Measurements from ENCODE around the gene MZB1. TPM values are rescaled to one million over a fixed set of nuclear protein-coding genes. Genes with fewer than 3 reads are reported as not detected.
A peak's percentile ranks its signal among the peaks of the same experiment; 100 is the strongest.

Gene MZB1
- total and polyA plus RNA-seq, 2 of the 13 experiments (the other 11 are each of a cell fraction or from before 2014, with no cell fraction given), result 0.31 to 0.40 TPM

- TF ChIP-seq ZBTB44 (CRISPR knock-in tag; IDR thresholded peaks at IDR 0.05) (no peak; the same call in 1 of the 2 replicates), POGK (CRISPR knock-in tag; conservative IDR thresholded peaks at IDR 0.05) (0 out of 2 replicates have a peak, but pooled peaks have one; percentile 78), FOSL2 (CRISPR knock-in tag; IDR thresholded peaks at IDR 0.05) (no peak; the same call in 1 of the 2 replicates), SNAPC5 (CRISPR knock-in tag; IDR thresholded peaks at IDR 0.05; ENCODE audit: borderline replicate concordance) (no peak), U2AF1 (optimal IDR thresholded peaks at IDR 0.05; ENCODE audit: low read depth, low read length) (peak; percentile 85), ZNF747 (CRISPR knock-in tag; IDR thresholded peaks at IDR 0.05; ENCODE audit: borderline replicate concordance) (peak; percentile 82; the same call in 1 of the 2 replicates), GZF1 (CRISPR knock-in tag; IDR thresholded peaks at IDR 0.05) (no peak), EED (CRISPR knock-in tag; IDR thresholded peaks at IDR 0.05) (no peak), TFAP4 (IDR thresholded peaks at IDR 0.05; ENCODE audit: borderline replicate concordance, low read depth) (no peak), MED8 (CRISPR knock-in tag; IDR thresholded peaks at IDR 0.05; ENCODE audit: insufficient replicate concordance) (peak; percentile 82), NR3C1 (CRISPR knock-in tag; IDR thresholded peaks at IDR 0.05) (no peak), ZSCAN29 (CRISPR knock-in tag; conservative IDR thresholded peaks at IDR 0.05) (peak; percentile 52; the same call in 1 of the 2 replicates), KDM3A (CRISPR knock-in tag; IDR thresholded peaks at IDR 0.05; ENCODE audit: low read depth) (0 out of 2 replicates have a peak, but pooled peaks have one; percentile 7), SALL1 (CRISPR knock-in tag; IDR thresholded peaks at IDR 0.05) (peak; percentile 73), ZNF878 (CRISPR knock-in tag; IDR thresholded peaks at IDR 0.05) (peak; percentile 42), BCLAF1 (IDR thresholded peaks at IDR 0.05) (no peak), TAF15 (IDR thresholded peaks at IDR 0.05; ENCODE audit: low read depth, low read length, poor library complexity, severe bottlenecking) (peak; percentile 36), ZNF512 (CRISPR knock-in tag; IDR thresholded peaks at IDR 0.05) (no peak), MIER2 (CRISPR knock-in tag; IDR thresholded peaks at IDR 0.05) (no peak), STAT5B (CRISPR knock-in tag; IDR thresholded peaks at IDR 0.05) (no peak)
Measured at GRCh38 chr5:139341689-139342422, 47.9 kb downstream of the MZB1 start, which contains the start of gene PAIP2 (continued).
